EL (cell line): ENCODE results near the gene NUMA1.

ENCODE experiments used
- DNase-seq: peaks from one replicate; pipeline ENCODE4 v3.0.0-alpha.2; 2016

Gene NUMA1

GRCh38 chr11:72080326-72081183 lies at the start of gene NUMA1, which contains the start of gene LRRC51:
TSS of gene NUMA1 (minus strand) at chr11:72080542. CDS start at chr11:72035943, 44,599 bp downstream.
TSS of gene LRRC51 (plus strand) at chr11:72080850. CDS start at chr11:72089084, 8,234 bp downstream.
- peak; percentile 100 for DNase-seq

GRCh38 chr11:72129381-72129780 lies 49.0 kb upstream of the NUMA1 start:
- DNase-seq = no peak

GRCh38 chr11:72127923-72128322 lies 47.6 kb upstream of the NUMA1 start:
- no peak for DNase-seq

GRCh38 chr11:72125956-72126355 lies 45.6 kb upstream of the NUMA1 start:
- no peak for DNase-seq

GRCh38 chr11:72124046-72124445 lies 43.7 kb upstream of the NUMA1 start:
- no peak for DNase-seq

- DNase-seq = peak; percentile 23
Observed at GRCh38 chr11:72123117-72123653, 42.8 kb upstream of the NUMA1 start.

- no peak for DNase-seq
Observed at GRCh38 chr11:72122607-72123006, 42.3 kb upstream of the NUMA1 start.

GRCh38 chr11:72120930-72121329 lies 40.6 kb upstream of the NUMA1 start:
- no peak for DNase-seq

GRCh38 chr11:72119198-72119597 lies 38.9 kb upstream of the NUMA1 start:
- DNase-seq = no peak

- peak; percentile 53 for DNase-seq
Observed at GRCh38 chr11:72116019-72116755, 35.8 kb upstream of the NUMA1 start.

GRCh38 chr11:72114570-72114969 lies 34.2 kb upstream of the NUMA1 start:
- DNase-seq = peak; percentile 59

- DNase-seq = peak; percentile 95
Observed at GRCh38 chr11:72112978-72113808, 32.9 kb upstream of the NUMA1 start.

- DNase-seq = peak; percentile 100
Observed at GRCh38 chr11:72112143-72112977, 32.0 kb upstream of the NUMA1 start, which contains the start of gene ANAPC15. TSS of gene ANAPC15 (minus strand) at chr11:72112695. CDS start at chr11:72111276, 1,419 bp downstream.

- DNase-seq = no peak
Observed at GRCh38 chr11:72111300-72112142, 31.2 kb upstream of the NUMA1 start.

GRCh38 chr11:72105888-72106287 lies 25.5 kb upstream of the NUMA1 start, which contains the start of gene TOMT:
TSS of gene TOMT (plus strand) at chr11:72105924. CDS start at chr11:72105952, 28 bp downstream.
- no peak for DNase-seq

- DNase-seq = no peak
Observed at GRCh38 chr11:72103754-72104167, 23.4 kb upstream of the NUMA1 start.

- DNase-seq = peak; percentile 99
Observed at GRCh38 chr11:72102946-72103753, 22.8 kb upstream of the NUMA1 start, which contains the start of gene LAMTOR1. TSS of gene LAMTOR1 (minus strand) at chr11:72103297. CDS start at chr11:72103224, 73 bp downstream.

- no peak for DNase-seq
Observed at GRCh38 chr11:72102631-72102945, 22.2 kb upstream of the NUMA1 start.

GRCh38 chr11:72102162-72102561 lies 21.8 kb upstream of the NUMA1 start:
- DNase-seq = no peak

- DNase-seq = no peak
Observed at GRCh38 chr11:72100462-72100861, 20.1 kb upstream of the NUMA1 start.
